Hematopoietic multipotent progenitor cell treated with erythropoietin and hydrocortisone succinate and interleukin-3 and kit ligand, for 8 days (in vitro differentiated cells): Measurements from ENCODE around the gene C2orf49.

Experiments used
- DNase-seq: peaks from one replicate; pipeline ENCODE4 v3.0.0-alpha.2; 2015

Gene C2orf49

GRCh38 chr2:105337122-105338019 lies at the start of gene C2orf49:
C2orf49 (plus strand) TSS chr2:105337540; CDS start chr2:105337588, 48 bp downstream.
- peak; percentile 91 for DNase-seq

- DNase-seq: peak; percentile 74
Observed at GRCh38 chr2:105287692-105288091, 49.6 kb upstream of the C2orf49 start.

GRCh38 chr2:105288133-105288532 lies 49.2 kb upstream of the C2orf49 start:
- no peak for DNase-seq

- no peak for DNase-seq
Observed at GRCh38 chr2:105290981-105291660, 46.2 kb upstream of the C2orf49 start.

GRCh38 chr2:105291981-105292380 lies 45.4 kb upstream of the C2orf49 start:
- no peak for DNase-seq

GRCh38 chr2:105294046-105294445 lies 43.3 kb upstream of the C2orf49 start:
- no peak for DNase-seq

GRCh38 chr2:105294844-105295481 lies 42.4 kb upstream of the C2orf49 start:
- peak; percentile 77 for DNase-seq

- DNase-seq: peak; percentile 6
Observed at GRCh38 chr2:105296017-105296611, 41.2 kb upstream of the C2orf49 start.

- DNase-seq: peak; percentile 33
Observed at GRCh38 chr2:105297216-105297615, 40.1 kb upstream of the C2orf49 start.

- no peak for DNase-seq
Observed at GRCh38 chr2:105298017-105298416, 39.3 kb upstream of the C2orf49 start.

- DNase-seq: peak; percentile 40
Observed at GRCh38 chr2:105299290-105299689, 38.0 kb upstream of the C2orf49 start.

- no peak for DNase-seq
Observed at GRCh38 chr2:105301646-105302045, 35.7 kb upstream of the C2orf49 start.

- DNase-seq: no peak
Observed at GRCh38 chr2:105307146-105307545, 30.2 kb upstream of the C2orf49 start.

- DNase-seq: no peak
Observed at GRCh38 chr2:105307550-105307949, 29.8 kb upstream of the C2orf49 start.

GRCh38 chr2:105307962-105308361 lies 29.4 kb upstream of the C2orf49 start:
- DNase-seq: no peak

GRCh38 chr2:105308382-105309146 lies 28.8 kb upstream of the C2orf49 start:
- DNase-seq: no peak

- DNase-seq: no peak
Observed at GRCh38 chr2:105309147-105309545, 28.2 kb upstream of the C2orf49 start.

GRCh38 chr2:105313877-105314276 lies 23.5 kb upstream of the C2orf49 start:
- DNase-seq: no peak

- DNase-seq: no peak
Observed at GRCh38 chr2:105315314-105315713, 22.0 kb upstream of the C2orf49 start.

- no peak for DNase-seq
Observed at GRCh38 chr2:105317937-105318336, 19.4 kb upstream of the C2orf49 start.

GRCh38 chr2:105320651-105321215 lies 16.6 kb upstream of the C2orf49 start:
- DNase-seq: no peak
